OCI-M1 (cell line): ENCODE results near the gene CARD10.
"Not testable (repeated sequence)": the region's sequence is repeated elsewhere in the genome, so short reads cannot be mapped to it uniquely, and the experiment has no call there.

Source experiments
- DNase-seq: peaks from one replicate; lab custom pipeline; 2025; lab: John Stamatoyannopoulos, UW

CARD10 gene

GRCh38 chr22:37556710-37557109 is 37.5 kb upstream of the CARD10 start:
- DNase-seq, result no peak

- no peak for DNase-seq
Measured at GRCh38 chr22:37555029-37555428, 35.8 kb upstream of the CARD10 start.

- no peak for DNase-seq
Measured at GRCh38 chr22:37553725-37554124, 34.5 kb upstream of the CARD10 start.

- DNase-seq, result peak; percentile 69
Measured at GRCh38 chr22:37552524-37553163, 33.4 kb upstream of the CARD10 start.

- DNase-seq, result no peak
Measured at GRCh38 chr22:37551981-37552380, 32.8 kb upstream of the CARD10 start.

GRCh38 chr22:37550921-37551320 is 31.7 kb upstream of the CARD10 start:
- DNase-seq, result not testable (repeated sequence)

- DNase-seq, result no peak
Measured at GRCh38 chr22:37549704-37550059, 30.5 kb upstream of the CARD10 start.

GRCh38 chr22:37547251-37547741 is 28.1 kb upstream of the CARD10 start:
- DNase-seq, result no peak

- no peak for DNase-seq
Measured at GRCh38 chr22:37546437-37547250, 27.4 kb upstream of the CARD10 start.

GRCh38 chr22:37545703-37546436 is 26.7 kb upstream of the CARD10 start:
- no peak for DNase-seq

GRCh38 chr22:37544955-37545702 is 25.9 kb upstream of the CARD10 start:
- peak; percentile 83 for DNase-seq

- no peak for DNase-seq
Measured at GRCh38 chr22:37542959-37543358, 23.7 kb upstream of the CARD10 start.

GRCh38 chr22:37542416-37542815 is 23.2 kb upstream of the CARD10 start:
- DNase-seq, result not testable (repeated sequence)

GRCh38 chr22:37539790-37540189 is 20.6 kb upstream of the CARD10 start:
- DNase-seq, result not testable (repeated sequence)

GRCh38 chr22:37538590-37539357 is 19.6 kb upstream of the CARD10 start:
- DNase-seq, result peak; percentile 96

GRCh38 chr22:37535159-37535558 is 15.9 kb upstream of the CARD10 start:
- DNase-seq, result no peak

- no peak for DNase-seq
Measured at GRCh38 chr22:37534445-37534844, 15.2 kb upstream of the CARD10 start.

GRCh38 chr22:37533995-37534394 is 14.8 kb upstream of the CARD10 start:
- DNase-seq, result peak; percentile 90

- DNase-seq, result peak; percentile 46
Measured at GRCh38 chr22:37529652-37530345, 10.6 kb upstream of the CARD10 start.

- not testable (repeated sequence) for DNase-seq
Measured at GRCh38 chr22:37527952-37528351, 8.7 kb upstream of the CARD10 start.
